HG02970 (cell line): ENCODE measurements around the gene ESYT2.

Experiments used
- ATAC-seq: cut with Tn5 transposase; IDR thresholded peaks from one replicate; pipeline ENCODE4 v1.9.1; 2021; ENCODE audit warnings: mild to moderate bottlenecking, moderate library complexity, moderate number of reproducible peaks; ENCODE audit not compliant: unreplicated experiment, low FRiP score

The ESYT2 gene

GRCh38 chr7:158827411-158828132, 1.7 kb downstream of the ESYT2 start:
- ATAC-seq = no peak

- ATAC-seq = no peak
Observed at GRCh38 chr7:158825628-158826289, 3.5 kb downstream of the ESYT2 start.

GRCh38 chr7:158824028-158824427, 5.3 kb downstream of the ESYT2 start:
- peak; percentile 39 for ATAC-seq

GRCh38 chr7:158821171-158822031, 7.9 kb downstream of the ESYT2 start:
- ATAC-seq = no peak

- ATAC-seq = no peak
Observed at GRCh38 chr7:158820656-158821055, 8.7 kb downstream of the ESYT2 start.

GRCh38 chr7:158819571-158820203, 9.6 kb downstream of the ESYT2 start:
- ATAC-seq = no peak

GRCh38 chr7:158818325-158819213, 10.7 kb downstream of the ESYT2 start:
- peak; percentile 86 for ATAC-seq

GRCh38 chr7:158816995-158817394, 12.3 kb downstream of the ESYT2 start:
- ATAC-seq = no peak

GRCh38 chr7:158816271-158816670, 13.0 kb downstream of the ESYT2 start:
- no peak for ATAC-seq

- no peak for ATAC-seq
Observed at GRCh38 chr7:158815800-158816128, 13.5 kb downstream of the ESYT2 start.

- ATAC-seq = no peak
Observed at GRCh38 chr7:158815083-158815799, 14.1 kb downstream of the ESYT2 start.

GRCh38 chr7:158814637-158815036, 14.7 kb downstream of the ESYT2 start:
- no peak for ATAC-seq

GRCh38 chr7:158812684-158813083, 16.6 kb downstream of the ESYT2 start:
- ATAC-seq = no peak

GRCh38 chr7:158811894-158812293, 17.4 kb downstream of the ESYT2 start:
- ATAC-seq = no peak

- ATAC-seq = no peak
Observed at GRCh38 chr7:158811461-158811860, 17.8 kb downstream of the ESYT2 start.

- no peak for ATAC-seq
Observed at GRCh38 chr7:158810846-158811245, 18.5 kb downstream of the ESYT2 start.

- ATAC-seq = peak; percentile 69
Observed at GRCh38 chr7:158809596-158809995, 19.7 kb downstream of the ESYT2 start.

GRCh38 chr7:158808126-158808525, 21.2 kb downstream of the ESYT2 start:
- ATAC-seq = no peak

- no peak for ATAC-seq
Observed at GRCh38 chr7:158805937-158806336, 23.4 kb downstream of the ESYT2 start.
